Neural progenitor cell (in vitro differentiated cells): ENCODE results near the gene FHOD1. TPM values are rescaled to one million over a fixed set of nuclear protein-coding genes. Genes with fewer than 3 reads are reported as not detected.

ENCODE experiments used
- DNase-seq: peaks from one replicate; pipeline ENCODE4 v3.0.0-alpha.2; 2016; ENCODE audit warnings: low spot score
- H2AFZ ChIP-seq: fragments of 200-600 bp; sonication (generic); replicated peaks from 2 replicates; pipeline ENCODE4 v1.6.1; 2016; ENCODE audit warnings: antibody characterized with exemption
- H3F3A ChIP-seq: fragments of 200-600 bp; sonication (generic); 2 replicates; pipeline ENCODE4 v1.6.1; 2016; ENCODE audit warnings: antibody characterized with exemption, low read depth
- H3K27ac ChIP-seq: fragments of 200-600 bp; sonication (generic); 2 replicates; pipeline ENCODE4 v1.5.1; 2016; ENCODE audit warnings: mild to moderate bottlenecking
- H3K27me3 ChIP-seq: fragments of 200-600 bp; sonication (generic); 2 replicates; pipeline ENCODE4 v1.6.1; 2016; ENCODE audit warnings: mild to moderate bottlenecking, moderate library complexity
- H3K36me3 ChIP-seq: fragments of 200-600 bp; sonication (generic); 2 replicates; pipeline ENCODE4 v1.5.1; 2016
- H3K4me1 ChIP-seq: fragments of 200-600 bp; sonication (generic); 2 replicates; pipeline ENCODE4 v1.6.1; 2016; ENCODE audit warnings: mixed run types
- H3K4me2 ChIP-seq: fragments of 200-600 bp; sonication (generic); 2 replicates; pipeline ENCODE4 v1.6.1; 2016
- H3K4me3 ChIP-seq: fragments of 200-600 bp; sonication (generic); 2 replicates; pipeline ENCODE4 v1.5.1; 2016
- H3K79me2 ChIP-seq: fragments of 200-600 bp; sonication (generic); 2 replicates; pipeline ENCODE4 v1.6.1; 2016; ENCODE audit warnings: low read depth
- H3K9ac ChIP-seq: fragments of 200-600 bp; sonication (generic); 2 replicates; pipeline ENCODE4 v1.6.1; 2016
- H3K9me3 ChIP-seq: fragments of 200-600 bp; sonication (generic); 2 replicates; pipeline ENCODE4 v1.5.1; 2016; ENCODE audit warnings: low read depth
- H4K20me1 ChIP-seq: fragments of 200-600 bp; sonication (generic); 2 replicates; pipeline ENCODE4 v1.6.1; 2016; ENCODE audit warnings: low read depth
- H3K27ac Mint-ChIP-seq: 3 replicates; pipeline ENCODE4 v1.8.0; 2021; ENCODE audit warnings: mixed read lengths
- H3K27me3 Mint-ChIP-seq: 2 replicates; pipeline ENCODE4 v1.8.0; 2022; ENCODE audit warnings: low read depth, mild to moderate bottlenecking, inconsistent platforms, moderate library complexity, mixed read lengths; ENCODE audit not compliant: insufficient read depth
- H3K36me3 Mint-ChIP-seq: 3 replicates; pipeline ENCODE4 v1.8.0; 2021; ENCODE audit warnings: mixed read lengths
- H3K4me1 Mint-ChIP-seq: 3 replicates; pipeline ENCODE4 v1.8.0; 2021; ENCODE audit warnings: mixed read lengths
- H3K4me3 Mint-ChIP-seq: 3 replicates; pipeline ENCODE4 v1.8.0; 2021; ENCODE audit warnings: mild to moderate bottlenecking, moderate library complexity, mixed read lengths
- H3K9me3 Mint-ChIP-seq: 3 replicates; pipeline ENCODE4 v1.8.0; 2020; ENCODE audit warnings: mixed read lengths
- EZH2 ChIP-seq: fragments of 200-600 bp; sonication (generic); IDR thresholded peaks from 2 replicates; pipeline ENCODE4 v1.6.1; 2017; ENCODE audit warnings: antibody characterized with exemption, mild to moderate bottlenecking, moderate library complexity
- EZH2phosphoT487 ChIP-seq: fragments of 200-600 bp; sonication (generic); IDR thresholded peaks from 2 replicates; pipeline ENCODE4 v1.6.1; 2017; ENCODE audit warnings: antibody characterized with exemption
- total RNA-seq: library from RNA; depleted of rRNA; stranded (reverse); fragments of >200 nt; gene quantifications from 2 replicates; pipeline ENCODE4 v1.2.3, GENCODE V29; 2015; ENCODE audit warnings: low replicate concordance
- TF ChIP-seq, protein P1 (sequence below): fragments of 200-600 bp; sonication (generic); IDR thresholded peaks from 2 replicates; pipeline ENCODE4 v1.5.1; 2017; ENCODE audit warnings: antibody characterized with exemption, mild to moderate bottlenecking

The FHOD1 gene
- total RNA-seq, 1 donor from 2014 or later = 5.5 TPM

DNA sequence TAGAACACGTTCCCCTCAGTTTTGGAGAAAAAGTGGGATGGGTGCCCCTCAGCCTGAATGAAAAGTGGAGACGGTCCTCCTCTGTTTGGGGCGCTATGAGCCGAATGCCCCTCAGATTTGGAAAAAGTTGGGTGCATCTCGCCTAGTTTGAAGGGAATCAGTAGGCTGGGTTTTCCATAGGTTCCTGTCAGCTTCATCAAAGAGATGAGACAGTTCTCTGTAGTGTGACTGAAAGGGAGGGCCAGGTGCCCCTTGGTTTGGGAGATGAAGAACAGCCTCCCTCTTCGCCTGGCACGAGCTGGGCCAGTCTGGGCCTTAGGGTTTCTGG is 756 bp upstream of the FHOD1 start:
- H3K27ac Mint-ChIP-seq = peak overlapping the region; percentile 87
- TF ChIP-seq EZH2 (no peak), EZH2phosphoT487 (no peak)
- TF ChIP-seq, protein P1, sequence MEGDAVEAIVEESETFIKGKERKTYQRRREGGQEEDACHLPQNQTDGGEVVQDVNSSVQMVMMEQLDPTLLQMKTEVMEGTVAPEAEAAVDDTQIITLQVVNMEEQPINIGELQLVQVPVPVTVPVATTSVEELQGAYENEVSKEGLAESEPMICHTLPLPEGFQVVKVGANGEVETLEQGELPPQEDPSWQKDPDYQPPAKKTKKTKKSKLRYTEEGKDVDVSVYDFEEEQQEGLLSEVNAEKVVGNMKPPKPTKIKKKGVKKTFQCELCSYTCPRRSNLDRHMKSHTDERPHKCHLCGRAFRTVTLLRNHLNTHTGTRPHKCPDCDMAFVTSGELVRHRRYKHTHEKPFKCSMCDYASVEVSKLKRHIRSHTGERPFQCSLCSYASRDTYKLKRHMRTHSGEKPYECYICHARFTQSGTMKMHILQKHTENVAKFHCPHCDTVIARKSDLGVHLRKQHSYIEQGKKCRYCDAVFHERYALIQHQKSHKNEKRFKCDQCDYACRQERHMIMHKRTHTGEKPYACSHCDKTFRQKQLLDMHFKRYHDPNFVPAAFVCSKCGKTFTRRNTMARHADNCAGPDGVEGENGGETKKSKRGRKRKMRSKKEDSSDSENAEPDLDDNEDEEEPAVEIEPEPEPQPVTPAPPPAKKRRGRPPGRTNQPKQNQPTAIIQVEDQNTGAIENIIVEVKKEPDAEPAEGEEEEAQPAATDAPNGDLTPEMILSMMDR = no peak
- H2AFZ ChIP-seq = peak overlapping the region; percentile 96

DNA sequence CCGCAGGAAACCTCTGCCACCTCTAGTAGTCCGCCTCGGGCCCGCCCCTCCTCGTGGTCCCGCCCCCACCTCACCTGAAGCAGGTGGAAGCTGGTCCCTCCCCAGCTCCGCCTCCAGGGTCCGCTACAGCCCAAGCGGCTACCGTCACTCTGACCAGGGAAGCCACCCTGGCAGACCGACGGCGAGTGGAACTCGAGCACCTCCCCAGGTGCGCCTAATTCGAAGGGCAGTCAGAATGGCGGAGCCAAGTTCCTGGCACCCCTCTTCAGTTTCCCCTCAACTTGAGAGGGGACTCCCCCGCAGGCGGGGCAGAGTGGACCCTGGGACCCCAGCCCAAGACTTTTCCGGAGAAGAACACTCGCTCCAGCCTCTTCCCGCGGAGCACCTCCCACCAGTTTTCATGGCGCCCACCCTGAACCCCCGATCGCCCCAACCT is 507 bp downstream of the FHOD1 start:
- Histone ChIP-seq H3F3A (peaks cover 35% of the 10 kb centered on the region), H3K4me2 (peak overlapping the region; percentile 92), H3K27me3 (peaks cover 41% of the 10 kb centered on the region), H2AFZ (peak overlapping the region; percentile 87), H3K27ac (no peak overlapping the region), H3K9ac (no peak overlapping the region), H4K20me1 (peaks cover 6% of the 10 kb centered on the region), H3K4me1 (peaks cover 25% of the 10 kb centered on the region), H3K4me3 (peak overlapping the region; percentile 64), H3K79me2 (no peaks in the 10 kb centered on the region), H3K9me3 (no peaks in the 10 kb centered on the region), H3K36me3 (no peaks in the 10 kb centered on the region)
- TF ChIP-seq EZH2 (no peak), EZH2phosphoT487 (no peak)
- TF ChIP-seq, protein P1 = no peak
- no peaks in the 10 kb centered on the region for H3K9me3 Mint-ChIP-seq
- no peaks in the 10 kb centered on the region for H3K36me3 Mint-ChIP-seq
- peaks cover 27% of the 10 kb centered on the region for H3K4me1 Mint-ChIP-seq
- H3K4me3 Mint-ChIP-seq = peak overlapping the region; percentile 92
- H3K27ac Mint-ChIP-seq = no peak overlapping the region
- H3K27me3 Mint-ChIP-seq = peaks cover 26% of the 10 kb centered on the region
- DNase-seq = peak; percentile 67

More for the DNA sequence above, 756 bp upstream of the FHOD1 start:
- no peaks in the 10 kb centered on the region for H3K36me3 ChIP-seq
- no peak overlapping the region for H3K27ac ChIP-seq
- peaks cover 6% of the 10 kb centered on the region for H4K20me1 ChIP-seq
- H3K79me2 ChIP-seq = no peaks in the 10 kb centered on the region
- peaks cover 27% of the 10 kb centered on the region for H3K4me1 Mint-ChIP-seq
- H3K4me3 ChIP-seq = peak overlapping the region; percentile 64
- peaks cover 35% of the 10 kb centered on the region for H3F3A ChIP-seq
- H3K4me3 Mint-ChIP-seq = peak overlapping the region; percentile 92
- no peaks in the 10 kb centered on the region for H3K9me3 Mint-ChIP-seq
- peak overlapping the region; percentile 92 for H3K4me2 ChIP-seq
- no peaks in the 10 kb centered on the region for H3K9me3 ChIP-seq
- peaks cover 26% of the 10 kb centered on the region for H3K27me3 Mint-ChIP-seq
- H3K27me3 ChIP-seq = peaks cover 41% of the 10 kb centered on the region
- no peak overlapping the region for H3K9ac ChIP-seq
- no peak for DNase-seq
- peaks cover 25% of the 10 kb centered on the region for H3K4me1 ChIP-seq
- no peaks in the 10 kb centered on the region for H3K36me3 Mint-ChIP-seq

DNA sequence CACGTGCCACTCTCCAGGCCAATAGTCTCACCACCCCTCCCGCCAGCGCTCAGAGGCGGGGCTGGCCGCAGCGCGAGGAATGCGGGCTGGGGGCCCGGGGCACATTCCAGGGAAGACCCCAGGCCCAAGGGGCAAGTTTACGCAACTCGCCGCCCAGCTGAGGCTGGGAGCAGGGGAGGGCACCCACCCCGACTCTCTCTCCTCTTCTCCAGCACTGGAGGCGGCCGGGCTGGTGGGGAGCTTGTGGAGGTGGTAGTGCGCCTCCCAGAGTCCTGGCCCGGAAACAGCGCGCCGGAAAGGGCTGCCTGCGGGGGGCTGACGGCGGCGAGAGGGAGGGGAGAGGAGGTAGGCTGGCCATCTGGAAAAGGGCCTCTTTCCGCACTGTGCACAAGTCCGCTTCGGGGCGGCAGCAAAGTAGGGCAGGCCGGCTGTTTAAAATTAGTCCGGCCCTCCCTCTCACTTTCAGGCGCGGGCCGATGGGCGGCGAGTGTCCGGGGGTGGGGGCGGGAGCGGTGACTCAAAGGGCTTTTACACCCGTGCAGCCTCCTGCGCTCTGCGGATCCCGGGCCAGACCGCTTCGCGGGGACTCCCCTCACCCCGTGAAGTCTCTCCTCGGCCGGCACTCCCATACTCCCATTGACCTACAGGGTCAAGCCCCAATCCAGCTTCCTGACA is 1.1 kb downstream of the FHOD1 start:
- H4K20me1 ChIP-seq = peaks cover 6% of the 10 kb centered on the region
- H3K4me3 ChIP-seq = peak overlapping the region; percentile 64
- DNase-seq = peak; percentile 90
- peaks cover 41% of the 10 kb centered on the region for H3K27me3 ChIP-seq
- peak overlapping the region; percentile 92 for H3K4me3 Mint-ChIP-seq
- H3K36me3 Mint-ChIP-seq = no peaks in the 10 kb centered on the region
- H3K9me3 Mint-ChIP-seq = no peaks in the 10 kb centered on the region
- no peaks in the 10 kb centered on the region for H3K36me3 ChIP-seq
- peaks cover 30% of the 10 kb centered on the region for H3K4me1 Mint-ChIP-seq
- H2AFZ ChIP-seq = peak overlapping the region; percentile 87
- H3K27me3 Mint-ChIP-seq = peaks cover 26% of the 10 kb centered on the region
- peak overlapping the region; percentile 92 for H3K4me2 ChIP-seq
- H3K9me3 ChIP-seq = no peaks in the 10 kb centered on the region
- H3K4me1 ChIP-seq = peaks cover 25% of the 10 kb centered on the region
- H3K27ac ChIP-seq = no peak overlapping the region
- no peak overlapping the region for H3K27ac Mint-ChIP-seq
- no peaks in the 10 kb centered on the region for H3K79me2 ChIP-seq
- H3F3A ChIP-seq = peaks cover 35% of the 10 kb centered on the region
- H3K9ac ChIP-seq = no peak overlapping the region
- TF ChIP-seq, protein P1 = peak; percentile 62
- TF ChIP-seq EZH2phosphoT487 = no peak
